Rectal smooth muscle tissue (tissue), 1 donor: ENCODE results near the gene LMF2.

Experiments
- H3K27ac ChIP-seq: one replicate; pipeline ENCODE4 v1.7.0; 2013; ENCODE audit warnings: low read depth, low read length, inconsistent platforms
- H3K27me3 ChIP-seq: one replicate; pipeline ENCODE4 v1.7.0; 2013; ENCODE audit warnings: low read length; ENCODE audit not compliant: control insufficient read depth, insufficient read depth
- H3K36me3 ChIP-seq: one replicate; pipeline ENCODE4 v1.7.0; 2013; ENCODE audit warnings: low read length; ENCODE audit not compliant: control insufficient read depth, insufficient read depth
- H3K4me1 ChIP-seq: one replicate; pipeline ENCODE4 v1.7.0; 2013; ENCODE audit warnings: low read length; ENCODE audit not compliant: control insufficient read depth, insufficient read depth
- H3K4me3 ChIP-seq: one replicate; pipeline ENCODE4 v1.7.0; 2013; ENCODE audit warnings: low read length
- H3K9ac ChIP-seq: one replicate; pipeline ENCODE4 v1.7.0; 2013; ENCODE audit warnings: low read length

Gene LMF2

GRCh38 chr22:50517495-50518260, 10.2 kb upstream of the LMF2 start:
- H3K27ac ChIP-seq: no peak overlapping the region
- no peak overlapping the region for H3K9ac ChIP-seq
- peaks cover 19% of the 10 kb centered on the region for H3K36me3 ChIP-seq
- no peaks in the 10 kb centered on the region for H3K27me3 ChIP-seq
- no peaks in the 10 kb centered on the region for H3K4me1 ChIP-seq
- no peak overlapping the region for H3K4me3 ChIP-seq

GRCh38 chr22:50516891-50517290, 9.4 kb upstream of the LMF2 start:
- Histone ChIP-seq H3K4me3 (no peak overlapping the region), H3K27ac (no peak overlapping the region), H3K27me3 (no peaks in the 10 kb centered on the region), H3K36me3 (peaks cover 12% of the 10 kb centered on the region), H3K4me1 (no peaks in the 10 kb centered on the region), H3K9ac (no peak overlapping the region)

DNA sequence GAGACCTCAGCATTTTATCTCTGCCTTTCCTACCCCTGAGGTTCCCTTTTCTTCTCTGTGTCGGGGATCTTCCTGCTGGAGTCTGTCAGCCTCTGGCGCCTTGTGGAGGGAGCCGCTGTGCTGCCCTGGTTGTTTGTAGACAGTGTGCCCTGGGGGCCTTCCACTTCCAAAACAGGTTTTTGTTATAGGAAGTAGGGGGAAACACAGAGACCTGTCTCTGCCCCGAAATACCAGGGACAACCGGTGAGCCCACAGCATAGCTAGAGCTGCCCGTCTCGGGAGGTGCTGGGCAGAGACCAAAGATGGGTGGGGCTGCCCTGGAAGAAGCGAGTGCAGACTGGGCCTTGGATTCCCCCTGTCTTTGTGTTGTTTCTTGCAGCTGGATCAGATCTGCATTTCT, 8.6 kb upstream of the LMF2 start:
- H3K27me3 ChIP-seq: no peaks in the 10 kb centered on the region
- H3K9ac ChIP-seq: no peak overlapping the region
- peaks cover 10% of the 10 kb centered on the region for H3K36me3 ChIP-seq
- H3K27ac ChIP-seq: no peak overlapping the region
- no peak overlapping the region for H3K4me3 ChIP-seq
- no peaks in the 10 kb centered on the region for H3K4me1 ChIP-seq

DNA sequence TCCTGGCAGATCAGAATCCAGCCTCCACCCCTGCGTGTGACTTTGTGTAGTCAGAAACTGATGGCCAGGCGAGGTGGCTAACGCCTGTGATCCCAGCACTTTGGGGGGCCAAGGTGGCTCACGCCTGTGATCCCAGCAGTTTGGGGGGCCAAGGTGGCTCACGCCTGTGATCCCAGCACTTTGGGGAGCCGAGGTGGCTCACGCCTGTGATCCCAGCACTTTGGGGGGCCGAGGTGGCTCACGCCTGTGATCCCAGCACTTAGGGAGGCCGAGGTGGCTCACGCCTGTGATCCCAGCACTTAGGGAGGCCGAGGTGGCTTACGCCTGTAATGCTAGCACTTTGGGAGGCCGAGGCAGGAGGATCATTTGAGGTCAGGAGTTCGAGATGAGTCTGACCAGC, 5.7 kb upstream of the LMF2 start:
- Histone ChIP-seq H3K4me3 (no peak overlapping the region), H3K27me3 (no peaks in the 10 kb centered on the region), H3K27ac (no peak overlapping the region), H3K9ac (no peak overlapping the region), H3K4me1 (peaks cover 4% of the 10 kb centered on the region), H3K36me3 (peaks cover 6% of the 10 kb centered on the region)

DNA sequence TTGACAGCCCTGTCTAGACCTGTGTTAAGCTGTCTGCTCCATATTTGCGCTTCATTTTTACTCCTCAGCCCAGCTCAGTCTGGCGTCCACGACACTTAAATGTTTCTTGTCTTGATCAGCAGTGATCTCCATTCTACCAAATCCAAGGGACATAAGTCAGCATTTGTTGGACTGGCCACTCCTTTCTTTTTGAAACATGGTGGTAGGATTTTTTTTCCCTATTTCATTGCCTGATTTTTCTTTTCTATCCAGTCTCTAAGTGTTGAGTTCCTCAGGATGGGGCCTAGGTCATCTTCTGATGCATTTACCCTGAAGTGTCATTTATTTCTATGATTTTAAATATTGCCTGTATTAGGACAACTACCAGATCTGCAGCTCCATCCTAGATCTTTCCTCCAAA, 1.4 kb upstream of the LMF2 start:
- H3K4me1 ChIP-seq: peaks cover 10% of the 10 kb centered on the region
- peak overlapping the region; percentile 92 for H3K27ac ChIP-seq
- H3K36me3 ChIP-seq: peaks cover 11% of the 10 kb centered on the region
- H3K27me3 ChIP-seq: no peaks in the 10 kb centered on the region
- H3K4me3 ChIP-seq: peak overlapping the region; percentile 85
- no peak overlapping the region for H3K9ac ChIP-seq

- H3K27me3 ChIP-seq: no peaks in the 10 kb centered on the region
- peaks cover 11% of the 10 kb centered on the region for H3K36me3 ChIP-seq
- H3K27ac ChIP-seq: peak within 1 kb of the TSS; percentile 92
- peaks cover 10% of the 10 kb centered on the region for H3K4me1 ChIP-seq
- peak within 1 kb of the TSS; percentile 85 for H3K4me3 ChIP-seq
- peak within 1 kb of the TSS; percentile 66 for H3K9ac ChIP-seq
Observed at GRCh38 chr22:50507991-50508884, 736 bp upstream of the LMF2 start, which contains the start of gene NCAPH2. Gene NCAPH2 (plus strand): TSS chr22:50508224. CDS start chr22:50508338, 114 bp downstream.

GRCh38 chr22:50506611-50507420, 686 bp downstream of the LMF2 start:
- Histone ChIP-seq H3K36me3 (peaks cover 16% of the 10 kb centered on the region), H3K9ac (peak overlapping the region; percentile 66), H3K27ac (peak overlapping the region; percentile 86), H3K27me3 (no peaks in the 10 kb centered on the region), H3K4me3 (peak overlapping the region; percentile 85), H3K4me1 (peaks cover 10% of the 10 kb centered on the region)

DNA sequence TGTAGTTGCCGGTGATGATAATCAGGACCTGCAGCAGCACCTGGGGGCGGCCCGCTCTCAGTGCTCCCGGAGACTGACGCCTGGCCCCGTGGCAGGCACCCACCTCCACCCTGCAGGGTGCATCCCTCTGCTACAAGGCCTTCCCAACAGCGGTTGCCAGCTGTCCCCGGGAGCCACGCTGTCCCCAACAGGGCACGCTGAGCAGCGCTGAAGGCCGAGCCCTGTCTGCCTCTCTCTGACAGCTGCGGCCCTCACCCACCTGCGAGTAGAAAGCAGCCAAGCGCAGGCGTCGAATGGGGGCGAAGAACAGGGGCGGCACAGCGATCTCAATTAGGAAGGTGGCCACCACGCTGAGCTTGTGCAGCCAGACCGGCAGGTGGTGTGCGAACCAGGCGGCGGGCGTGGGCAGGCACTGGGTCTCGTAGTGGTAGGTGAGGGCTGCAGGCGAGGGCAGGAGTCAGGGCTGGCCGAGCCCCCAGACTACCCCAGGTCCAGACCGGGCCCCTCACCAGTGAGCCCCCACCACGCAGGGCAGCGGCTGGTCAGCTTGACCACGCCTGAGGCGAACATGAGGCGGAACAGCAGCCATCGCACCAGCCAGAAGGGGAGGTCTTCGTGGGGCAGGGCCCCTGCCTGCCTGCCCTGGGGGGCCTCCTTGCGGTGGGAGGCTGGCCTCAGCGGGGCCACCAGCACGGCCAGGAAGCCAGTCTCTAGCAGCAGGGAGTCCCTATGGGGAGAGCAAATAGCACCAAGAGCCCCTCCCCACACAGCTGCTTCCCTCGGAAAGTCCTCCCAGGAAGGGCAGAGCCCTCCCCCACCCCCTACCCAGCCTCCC, 1.5 kb downstream of the LMF2 start:
- Histone ChIP-seq H3K36me3 (peaks cover 16% of the 10 kb centered on the region), H3K4me3 (no peak overlapping the region), H3K27me3 (no peaks in the 10 kb centered on the region), H3K27ac (no peak overlapping the region), H3K4me1 (peaks cover 10% of the 10 kb centered on the region), H3K9ac (no peak overlapping the region)

- H3K4me1 ChIP-seq: peaks cover 10% of the 10 kb centered on the region
- no peak overlapping the region for H3K4me3 ChIP-seq
- peaks cover 16% of the 10 kb centered on the region for H3K36me3 ChIP-seq
- no peak overlapping the region for H3K27ac ChIP-seq
- no peak overlapping the region for H3K9ac ChIP-seq
- H3K27me3 ChIP-seq: no peaks in the 10 kb centered on the region
Observed at GRCh38 chr22:50505276-50505775, 2.2 kb downstream of the LMF2 start.

- peaks cover 10% of the 10 kb centered on the region for H3K4me1 ChIP-seq
- no peak overlapping the region for H3K27ac ChIP-seq
- H3K4me3 ChIP-seq: no peak overlapping the region
- H3K9ac ChIP-seq: no peak overlapping the region
- H3K36me3 ChIP-seq: peaks cover 16% of the 10 kb centered on the region
- H3K27me3 ChIP-seq: no peaks in the 10 kb centered on the region
Observed at GRCh38 chr22:50504369-50505211, 2.9 kb downstream of the LMF2 start.
